HCT116 (cell line): ENCODE results near the gene COL20A1. TPM values are rescaled to one million over a fixed set of nuclear protein-coding genes. Genes with fewer than 3 reads are reported as not detected.

Experiments used
- ATAC-seq: fragments of 200-7000 bp; cut with Tn5 transposase; 2 replicates; pipeline ENCODE4 v1.9.1; 2020; ENCODE audit warnings: mild to moderate bottlenecking, moderate library complexity
- BruUV-seq: library from RNA; stranded (reverse); fragments of 400-500 nt; replicated peaks from 2 replicates; lab custom pipeline; 2021; lab: Mats Ljungman, UMichigan
- CTCF ChIA-PET: fragments of 300-600 bp; sonication (Branson Sonifier 250); formaldehyde crosslinking; loops from one replicate; lab custom pipeline; 2021; ENCODE audit warnings: antibody characterized with exemption; lab: Charles Lee
- POLR2A ChIA-PET: fragments of 300-600, 350-600 bp; sonication (Branson Sonifier 250); formaldehyde crosslinking; loops from one replicate; lab custom pipeline; 2021; ENCODE audit warnings: antibody characterized with exemption; lab: Charles Lee
- RAD21 ChIA-PET, 2 experiments: fragments of 300-600 bp; sonication (Branson Sonifier 250); formaldehyde crosslinking; loops; one replicate each; lab custom pipeline; 2023; ENCODE audit warnings: low total read pairs in 2 of 2; ENCODE audit not compliant: uncharacterized antibody in 2 of 2, unreplicated experiment in 2 of 2, low non-redundant PET in 1 of 2; lab: Charles Lee
- DNase-seq: peaks from one replicate; pipeline ENCODE4 v3.0.0-alpha.2; 2010; ENCODE audit warnings: low read depth, low spot score
- H2AFZ ChIP-seq: fragments of 200-600 bp; shearing (Covaris generic), sonication (generic); 2 replicates; pipeline ENCODE4 v1.6.1; 2017; ENCODE audit warnings: low read depth, mixed run types, mixed read lengths, antibody characterized with exemption, low read length; ENCODE audit not compliant: poor library complexity, severe bottlenecking
- H3K27ac ChIP-seq: 2 replicates; pipeline ENCODE4 v1.5.1; 2012; ENCODE audit warnings: low read depth, low read length
- H3K27me3 ChIP-seq: fragments of 200-600 bp; sonication (generic); 2 replicates; pipeline ENCODE4 v1.6.1; 2016; ENCODE audit warnings: mixed run types, low read length, mixed read lengths; ENCODE audit not compliant: insufficient read depth
- H3K36me3 ChIP-seq, 2 experiments: fragments of 200-500 bp in 1 of 2; fragments of 200-600 bp in 1 of 2; sonication (Bioruptor generic) in 1 of 2; sonication (generic) in 1 of 2; 2 replicates each; pipeline versions ENCODE4 v1.5.1 to v1.6.1; 2014 to 2016; ENCODE audit warnings: low read length in 2 of 2, inconsistent platforms in 1 of 2, mixed read lengths in 1 of 2, mixed run types in 1 of 2; ENCODE audit not compliant: insufficient read depth in 2 of 2, control insufficient read depth in 1 of 2
- H3K4me1 ChIP-seq, 2 experiments: fragments of 200-600 bp in 1 of 2; sonication (generic) in 1 of 2; 2 replicates each; pipeline versions ENCODE4 v1.5.1 to v1.6.1; 2012 to 2017; ENCODE audit warnings: low read length in 2 of 2, inconsistent platforms in 1 of 2, mild to moderate bottlenecking in 1 of 2, mixed read lengths in 1 of 2, mixed run types in 1 of 2, moderate library complexity in 1 of 2; ENCODE audit not compliant: insufficient read depth in 2 of 2, control insufficient read depth in 1 of 2
- H3K4me2 ChIP-seq: fragments of 200-600 bp; sonication (generic); 2 replicates; pipeline ENCODE4 v1.6.1; 2017; ENCODE audit warnings: mixed run types, low read length, mixed read lengths
- H3K4me3 ChIP-seq, 2 experiments: fragments of 200-600 bp in 1 of 2; sonication (generic) in 1 of 2; replicated peaks in 1 of 2; 2 replicates each; pipeline ENCODE4 v1.5.1; 2011 to 2016; ENCODE audit warnings: low read length in 2 of 2, control low read depth in 1 of 2, low read depth in 1 of 2, mild to moderate bottlenecking in 1 of 2, mixed read lengths in 1 of 2, mixed run types in 1 of 2
- H3K79me2 ChIP-seq: fragments of 200-600 bp; sonication (generic); 2 replicates; pipeline ENCODE4 v1.6.1; 2017; ENCODE audit warnings: mild to moderate bottlenecking, mixed run types, low read length, moderate library complexity, mixed read lengths; ENCODE audit not compliant: insufficient read depth
- H3K9ac ChIP-seq: fragments of 200-600 bp; sonication (generic); 2 replicates; pipeline ENCODE4 v1.6.1; 2016; ENCODE audit warnings: low read length, mixed read lengths
- H3K9me2 ChIP-seq: fragments of 200-600 bp; sonication (generic), shearing (Covaris generic); 2 replicates; pipeline ENCODE4 v1.6.1; 2017; ENCODE audit warnings: mixed run types, mild to moderate bottlenecking, moderate library complexity; ENCODE audit not compliant: insufficient read depth
- H3K9me3 ChIP-seq, 2 experiments: fragments of 200-500 bp in 1 of 2; fragments of 200-600 bp in 1 of 2; sonication (Bioruptor generic) in 1 of 2; sonication (generic) in 1 of 2; 2 replicates each; pipeline ENCODE4 v1.6.1; 2014 to 2017; ENCODE audit warnings: low read length in 2 of 2, mixed read lengths in 2 of 2, inconsistent platforms in 1 of 2, low read depth in 1 of 2, mild to moderate bottlenecking in 1 of 2, mixed run types in 1 of 2, moderate library complexity in 1 of 2; ENCODE audit not compliant: control insufficient read depth in 1 of 2, insufficient read depth in 1 of 2
- H4K20me1 ChIP-seq: fragments of 200-600 bp; sonication (generic), shearing (Covaris generic); 2 replicates; pipeline ENCODE4 v1.6.1; 2017; ENCODE audit warnings: mixed run types, mild to moderate bottlenecking, moderate library complexity; ENCODE audit not compliant: insufficient read depth
- CTCF ChIP-seq, 3 experiments: fragments of 200-600 bp in 1 of 3; sonication (generic) in 1 of 3; IDR thresholded peaks in 2 of 3; conservative IDR thresholded peaks in 1 of 3; 2 replicates each; pipeline ENCODE4 v1.5.1; 2012 to 2017; ENCODE audit warnings: low read depth in 2 of 3, low read length in 2 of 3, antibody characterized with exemption in 1 of 3, borderline replicate concordance in 1 of 3, control low read depth in 1 of 3, mild to moderate bottlenecking in 1 of 3, mixed read lengths in 1 of 3, mixed run types in 1 of 3, moderate library complexity in 1 of 3; ENCODE audit not compliant: insufficient read depth in 1 of 3
- ELF1 ChIP-seq: IDR thresholded peaks from 2 replicates; pipeline ENCODE4 v1.6.1; 2012; ENCODE audit warnings: low read depth, borderline replicate concordance
- FOSL1 ChIP-seq: IDR thresholded peaks from 2 replicates; pipeline ENCODE4 v1.6.1; 2012; ENCODE audit warnings: low read depth
- MAX ChIP-seq: IDR thresholded peaks from 2 replicates; pipeline ENCODE4 v1.6.1; 2012
- REST ChIP-seq: IDR thresholded peaks from 2 replicates; pipeline ENCODE4 v1.6.1; 2012; ENCODE audit warnings: low read depth
- ZFX ChIP-seq: fragments of 450-650 bp; IDR thresholded peaks from 2 replicates; pipeline ENCODE4 v1.6.1; 2017
- intact Hi-C: fragments of 100-400 bp; cut with micrococcal nuclease; formaldehyde crosslinking; loops from 2 replicates; pipeline ENCODE4 v1.10.0; 2022
- total RNA-seq: library from RNA; stranded (reverse); gene quantifications from one replicate; pipeline ENCODE4 v1.2.1, GENCODE V29; 2021; ENCODE audit not compliant: unreplicated experiment
- TF ChIP-seq, protein P1 (sequence below): IDR thresholded peaks from 2 replicates; pipeline ENCODE4 v1.6.1; 2012

The COL20A1 gene
- total RNA-seq, 1 experiment from 2014 or later = 0.34 TPM

- ATAC-seq (no peak), DNase-seq (no peak)
- intact Hi-C loops = no loop called here
- Histone ChIP-seq H4K20me1 (no peaks in the 10 kb centered on the region), H3K9me3 (no peaks in the 10 kb centered on the region), H3K4me3 (no peak overlapping the region), H3K9me2 (no peaks in the 10 kb centered on the region), H3K27ac (no peak overlapping the region), H3K9ac (no peak overlapping the region), H2AFZ (no peak overlapping the region), H3K36me3 (no peaks in the 10 kb centered on the region), H3K4me1 (no peaks in the 10 kb centered on the region), H3K27me3 (peaks cover 17% of the 10 kb centered on the region; the same call in 1 of the 2 replicates), H3K4me2 (no peak overlapping the region), H3K79me2 (no peaks in the 10 kb centered on the region)
- POLR2A ChIA-PET = no interaction called here
- TF ChIP-seq ELF1 (no peak), MAX (no peak), FOSL1 (no peak), REST (no peak), CTCF (IDR thresholded peaks at IDR 0.05 in 2 of 3, conservative IDR thresholded peaks at IDR 0.05 in 1 of 3; ENCODE audit: borderline replicate concordance in 1 of 3, insufficient read depth in 1 of 3, low read depth in 2 of 3, low read length in 2 of 3) (no peak), ZFX (no peak)
- TF ChIP-seq, protein P1, sequence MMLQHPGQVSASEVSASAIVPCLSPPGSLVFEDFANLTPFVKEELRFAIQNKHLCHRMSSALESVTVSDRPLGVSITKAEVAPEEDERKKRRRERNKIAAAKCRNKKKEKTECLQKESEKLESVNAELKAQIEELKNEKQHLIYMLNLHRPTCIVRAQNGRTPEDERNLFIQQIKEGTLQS = no peak
- RAD21 ChIA-PET = no interaction called here
- no TSS peak for BruUV-seq
- CTCF ChIA-PET = interaction anchor here (1.5 kb wide), 1 partner anchor 155 kb away, joined by 7 read pairs; no protein-coding TSS in a partner anchor
Observed at GRCh38 chr20:63377951-63378381, 85.0 kb downstream of the COL20A1 start.
